Measurements from ENCODE around the gene LRRIQ4.

DNA sequence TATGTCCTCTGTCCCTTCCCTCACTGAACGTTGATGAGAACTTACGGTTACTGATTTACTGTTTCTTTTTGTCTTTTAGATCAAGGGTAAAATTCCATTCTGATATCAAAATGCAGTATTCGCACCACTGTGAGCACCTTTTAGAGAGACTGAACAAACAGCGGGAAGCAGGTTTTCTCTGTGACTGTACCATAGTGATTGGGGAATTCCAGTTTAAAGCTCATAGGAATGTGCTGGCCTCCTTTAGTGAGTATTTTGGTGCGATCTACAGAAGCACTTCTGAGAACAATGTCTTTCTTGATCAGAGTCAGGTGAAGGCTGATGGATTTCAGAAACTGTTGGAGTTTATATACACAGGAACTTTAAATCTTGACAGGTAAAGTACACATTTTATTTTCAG is 38.5 kb upstream of the LRRIQ4 start:
- TF ChIP-seq CTCF (IDR thresholded peaks at IDR 0.05; ENCODE audit: low read depth, low read length, missing input control) = no peak
- TF ChIP-seq YY1 (IDR thresholded peaks at IDR 0.05) = no peak
- TF ChIP-seq, protein P1, sequence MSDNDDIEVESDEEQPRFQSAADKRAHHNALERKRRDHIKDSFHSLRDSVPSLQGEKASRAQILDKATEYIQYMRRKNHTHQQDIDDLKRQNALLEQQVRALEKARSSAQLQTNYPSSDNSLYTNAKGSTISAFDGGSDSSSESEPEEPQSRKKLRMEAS (IDR thresholded peaks at IDR 0.05) = no peak
- TF ChIP-seq TAF1 (conservative IDR thresholded peaks at IDR 0.05) = no peak
- no peak for TF ChIP-seq RXRA (IDR thresholded peaks at IDR 0.05)

Measured in liver (tissue), 3 donors.